HepG2 (cell line): Measurements from ENCODE around the gene SLC4A5. TPM values are rescaled to one million over a fixed set of nuclear protein-coding genes. Genes with fewer than 3 reads are reported as not detected.

Experiments
- ARID5B ChIP-seq: IDR thresholded peaks from 2 replicates; pipeline ENCODE4 v1.4.0; 2020; ENCODE audit warnings: mild to moderate bottlenecking, missing genetic modification reagents
- ATF2 ChIP-seq: sonication (generic); formaldehyde crosslinking; IDR thresholded peaks from 2 replicates; pipeline ENCODE4 v1.4.0; 2020; ENCODE audit warnings: missing genetic modification reagents
- ATRX ChIP-seq: sonication (generic); formaldehyde crosslinking; IDR thresholded peaks from 2 replicates; pipeline ENCODE4 v1.4.0; 2020; ENCODE audit warnings: missing genetic modification reagents, borderline replicate concordance
- BRCA1 ChIP-seq: sonication (generic); formaldehyde crosslinking; IDR thresholded peaks from 2 replicates; pipeline ENCODE4 v1.4.0; 2020; ENCODE audit warnings: missing genetic modification reagents
- DNMT1 ChIP-seq: sonication (generic); formaldehyde crosslinking; IDR thresholded peaks from 2 replicates; pipeline ENCODE4 v1.5.1; 2020; ENCODE audit warnings: mild to moderate bottlenecking, missing genetic modification reagents
- DRAP1 ChIP-seq: IDR thresholded peaks from 2 replicates; pipeline ENCODE4 v1.6.1; 2016; ENCODE audit warnings: missing genetic modification reagents, missing compliant biosample characterization
- GFI1 ChIP-seq: sonication (generic); formaldehyde crosslinking; IDR thresholded peaks from 2 replicates; pipeline ENCODE4 v1.5.0; 2020; ENCODE audit warnings: missing genetic modification reagents, mild to moderate bottlenecking, borderline replicate concordance
- IKZF4 ChIP-seq: sonication (generic); formaldehyde crosslinking; IDR thresholded peaks from 2 replicates; pipeline ENCODE4 v1.5.1; 2020; ENCODE audit warnings: borderline replicate concordance, mild to moderate bottlenecking, low read depth, missing genetic modification reagents; ENCODE audit errors: not compliant biosample characterization
- NR3C1 ChIP-seq: sonication (generic); formaldehyde crosslinking; IDR thresholded peaks from 2 replicates; pipeline ENCODE4 v1.4.0; 2020; ENCODE audit warnings: missing genetic modification reagents
- PHF20 ChIP-seq: sonication (generic); formaldehyde crosslinking; IDR thresholded peaks from 2 replicates; pipeline ENCODE4 v1.5.0; 2020; ENCODE audit warnings: mild to moderate bottlenecking, missing genetic modification reagents
- SSRP1 ChIP-seq: IDR thresholded peaks from 2 replicates; pipeline ENCODE4 v1.6.1; 2016; ENCODE audit warnings: control low read depth
- ZBTB26 ChIP-seq: IDR thresholded peaks from 2 replicates; pipeline ENCODE4 v1.6.1; 2016; ENCODE audit warnings: missing compliant biosample characterization, missing genetic modification reagents, borderline replicate concordance
- ZBTB33 ChIP-seq: sonication (generic); formaldehyde crosslinking; IDR thresholded peaks from 2 replicates; pipeline ENCODE4 v1.4.0; 2020; ENCODE audit warnings: missing genetic modification reagents
- ZNF24 ChIP-seq: fragments of 450-650 bp; IDR thresholded peaks from 2 replicates; pipeline ENCODE4 v1.6.1; 2017; ENCODE audit warnings: antibody characterized with exemption, mild to moderate bottlenecking
- ZNF292 ChIP-seq: sonication (generic); formaldehyde crosslinking; IDR thresholded peaks from 2 replicates; pipeline ENCODE4 v1.8.1; 2022; ENCODE audit warnings: mild to moderate bottlenecking, low read depth, missing genetic modification reagents, borderline replicate concordance
- ZNF567 ChIP-seq: sonication (generic); formaldehyde crosslinking; IDR thresholded peaks from 2 replicates; pipeline ENCODE4 v1.8.1; 2023; ENCODE audit warnings: mild to moderate bottlenecking, missing genetic modification reagents, borderline replicate concordance
- ZNF569 ChIP-seq: sonication (generic); formaldehyde crosslinking; IDR thresholded peaks from 2 replicates; pipeline ENCODE4 v1.5.0; 2020; ENCODE audit warnings: mild to moderate bottlenecking, missing genetic modification reagents, moderate library complexity, borderline replicate concordance
- ZNF782 ChIP-seq: sonication (generic); formaldehyde crosslinking; IDR thresholded peaks from 2 replicates; pipeline ENCODE4 v1.4.0; 2020; ENCODE audit warnings: missing genetic modification reagents, mild to moderate bottlenecking, borderline replicate concordance
- polyA plus RNA-seq, 8 experiments: library from polyadenylated mRNA; depleted of rRNA in 3 of 8; stranded (reverse) in 7 of 8; unstranded in 1 of 8; fragments of >200 nt; fragmentation: Illumina TruSeq in 4 of 8; extraction: Trizol in 4 of 8; gene quantifications; 2 replicates each; pipeline versions ENCODE4 v1.2.1 to v1.2.3, GENCODE V29; 2011 to 2016; ENCODE audit warnings: low read depth in 4 of 8, missing spikeins in 1 of 8, mixed read lengths in 1 of 8; ENCODE audit not compliant: insufficient read depth in 1 of 8
- total RNA-seq, 5 experiments: library from RNA; depleted of rRNA; stranded (reverse); fragments of >200 nt; fragmentation: Illumina TruSeq; extraction: Trizol; gene quantifications; 2 replicates each; pipeline ENCODE4 v1.2.3, GENCODE V29; 2016; ENCODE audit warnings: low read depth in 1 of 5

The SLC4A5 gene
- total and polyA plus RNA-seq, 2 of the 13 experiments (the other 11 are each of a cell fraction or from before 2014, with no cell fraction given) = 0.50 TPM; not detected in 1

GRCh38 chr2:74391580-74392448 lies 48.6 kb upstream of the SLC4A5 start (continued):
- TF ChIP-seq ZBTB33 (no peak; the same call in 1 of the 2 replicates), ZNF782 (CRISPR knock-in tag) (no peak), DRAP1 (peak; percentile 86), SSRP1 (CRISPR knock-in tag) (0 out of 2 replicates have a peak, but pooled peaks have one; percentile 30), BRCA1 (no peak), NR3C1 (no peak), ATF2 (CRISPR knock-in tag) (peak; percentile 79; the same call in 1 of the 2 replicates), ZNF24 (no peak), ZBTB26 (CRISPR knock-in tag) (0 out of 2 replicates have a peak, but pooled peaks have one; percentile 41), ATRX (CRISPR knock-in tag) (no peak), IKZF4 (CRISPR knock-in tag) (peak; percentile 67), ARID5B (no peak), ZNF569 (no peak), ZNF292 (CRISPR knock-in tag) (no peak), GFI1 (CRISPR knock-in tag) (peak; percentile 66; the same call in 1 of the 2 replicates), ZNF567 (CRISPR knock-in tag) (peak; percentile 33; the same call in 1 of the 2 replicates), DNMT1 (no peak), PHF20 (CRISPR knock-in tag) (peak; percentile 66; the same call in 1 of the 2 replicates)
